Right renal cortex interstitium (tissue), 3 donors: ENCODE measurements around the gene LOXL3. TPM values are rescaled to one million over a fixed set of nuclear protein-coding genes. Genes with fewer than 3 reads are reported as not detected.

Source experiments
- DNase-seq, 3 donors: peaks; one replicate each; pipeline ENCODE4 v3.0.0-alpha.2; 2013; ENCODE audit warnings: low read depth in 3 of 3, low spot score in 2 of 3
- polyA plus RNA-seq, 3 donors: library from polyadenylated mRNA; unstranded; fragments of 120-200 nt; gene quantifications; one replicate each; pipeline ENCODE4 v1.2.1, GENCODE V29; 2013; ENCODE audit not compliant: insufficient read length in 3 of 3

The LOXL3 gene, protein sequence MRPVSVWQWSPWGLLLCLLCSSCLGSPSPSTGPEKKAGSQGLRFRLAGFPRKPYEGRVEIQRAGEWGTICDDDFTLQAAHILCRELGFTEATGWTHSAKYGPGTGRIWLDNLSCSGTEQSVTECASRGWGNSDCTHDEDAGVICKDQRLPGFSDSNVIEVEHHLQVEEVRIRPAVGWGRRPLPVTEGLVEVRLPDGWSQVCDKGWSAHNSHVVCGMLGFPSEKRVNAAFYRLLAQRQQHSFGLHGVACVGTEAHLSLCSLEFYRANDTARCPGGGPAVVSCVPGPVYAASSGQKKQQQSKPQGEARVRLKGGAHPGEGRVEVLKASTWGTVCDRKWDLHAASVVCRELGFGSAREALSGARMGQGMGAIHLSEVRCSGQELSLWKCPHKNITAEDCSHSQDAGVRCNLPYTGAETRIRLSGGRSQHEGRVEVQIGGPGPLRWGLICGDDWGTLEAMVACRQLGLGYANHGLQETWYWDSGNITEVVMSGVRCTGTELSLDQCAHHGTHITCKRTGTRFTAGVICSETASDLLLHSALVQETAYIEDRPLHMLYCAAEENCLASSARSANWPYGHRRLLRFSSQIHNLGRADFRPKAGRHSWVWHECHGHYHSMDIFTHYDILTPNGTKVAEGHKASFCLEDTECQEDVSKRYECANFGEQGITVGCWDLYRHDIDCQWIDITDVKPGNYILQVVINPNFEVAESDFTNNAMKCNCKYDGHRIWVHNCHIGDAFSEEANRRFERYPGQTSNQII
- polyA plus RNA-seq = 1 to 10 TPM; 9.2 to 9.9 (median 9.8) TPM

DNA sequence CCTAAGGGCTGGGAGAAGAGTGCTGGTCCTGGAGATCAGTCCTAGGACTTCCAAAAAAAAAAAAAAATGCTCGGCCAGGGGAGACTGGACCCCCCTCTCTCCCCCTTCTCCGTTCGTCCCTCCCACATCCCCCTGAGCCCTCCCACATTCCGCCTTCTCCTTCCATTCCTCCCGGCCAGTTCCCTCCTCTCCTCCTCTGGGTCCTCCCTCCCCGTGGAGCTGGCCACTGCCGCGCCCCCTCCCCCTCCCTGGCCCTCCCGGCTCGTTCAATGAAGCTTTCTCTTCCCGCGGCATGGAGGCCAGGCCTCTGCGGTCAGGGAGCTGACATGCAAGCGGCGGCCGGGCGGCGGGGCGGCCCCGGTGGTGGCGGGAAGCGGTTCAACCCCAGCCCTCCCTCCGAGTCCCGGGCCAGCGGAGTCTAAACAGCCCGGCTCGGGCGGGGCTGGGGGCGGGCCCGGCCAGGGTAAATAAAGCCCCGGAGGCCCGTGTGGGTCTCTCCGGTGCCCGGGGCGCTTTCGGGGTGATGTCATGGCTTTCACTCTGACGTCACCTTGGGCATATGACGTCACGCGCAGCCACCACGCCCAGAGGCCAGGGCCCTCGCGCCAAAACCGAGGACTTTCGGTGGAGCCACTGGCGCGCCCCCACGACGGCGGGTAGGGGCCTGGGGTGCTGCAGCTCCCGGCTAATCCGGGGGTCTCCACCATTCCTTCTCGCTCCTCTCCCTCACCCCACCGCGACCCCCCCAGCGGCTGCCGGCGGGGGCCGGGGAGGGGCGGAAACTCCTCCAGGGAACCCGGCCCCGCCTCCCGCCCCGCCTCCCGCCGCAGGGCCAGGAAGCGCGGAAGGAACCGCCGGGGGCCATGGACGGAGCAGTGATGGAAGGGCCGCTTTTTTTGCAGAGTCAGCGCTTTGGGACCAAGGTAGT, at the start of gene LOXL3, which contains the start of gene DOK1:
Gene LOXL3, minus strand, starts transcription at position 51 of the 928 bp plus-strand sequence. CDS start 1,308 bp downstream, outside the sequence.
Gene DOK1, plus strand, starts transcription at position 829 of the 928 bp plus-strand sequence. Its CDS starts 35 bp downstream, at position 864.
- DNase-seq = peak in 2 of 3 donors; percentile 73 to 87

DNA sequence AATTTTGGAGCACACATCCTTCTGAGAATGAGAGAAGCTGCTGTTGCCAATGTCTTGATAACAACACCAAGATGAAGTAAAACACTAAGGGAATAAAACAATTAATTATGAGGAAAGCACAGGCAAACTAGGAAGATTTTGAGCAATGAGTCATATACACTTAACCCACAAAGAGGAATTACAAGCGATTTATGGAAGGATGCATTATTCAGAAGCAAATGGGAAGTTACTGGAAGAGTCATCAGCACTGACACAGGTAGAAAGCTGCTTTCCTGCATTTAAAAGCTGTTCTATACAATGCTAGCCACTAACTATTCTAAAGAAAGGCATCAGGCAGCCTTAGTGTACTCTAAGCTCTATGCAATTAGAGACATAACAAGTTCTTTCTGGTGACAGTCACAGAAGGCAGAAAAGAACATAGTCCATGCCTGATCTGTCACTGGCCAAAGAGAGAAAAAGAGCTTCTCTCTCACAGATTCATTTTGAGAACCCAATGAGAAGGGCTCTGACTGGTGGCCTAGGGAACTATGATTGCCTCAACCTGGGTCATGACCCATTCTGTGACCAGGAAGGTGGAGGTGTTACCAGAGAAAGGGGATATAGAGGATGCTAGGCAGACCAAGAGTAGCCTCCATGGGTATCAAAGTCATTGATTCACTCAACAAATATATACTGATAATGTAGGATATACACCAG, 49.0 kb upstream of the LOXL3 start:
- no peak for DNase-seq

DNA sequence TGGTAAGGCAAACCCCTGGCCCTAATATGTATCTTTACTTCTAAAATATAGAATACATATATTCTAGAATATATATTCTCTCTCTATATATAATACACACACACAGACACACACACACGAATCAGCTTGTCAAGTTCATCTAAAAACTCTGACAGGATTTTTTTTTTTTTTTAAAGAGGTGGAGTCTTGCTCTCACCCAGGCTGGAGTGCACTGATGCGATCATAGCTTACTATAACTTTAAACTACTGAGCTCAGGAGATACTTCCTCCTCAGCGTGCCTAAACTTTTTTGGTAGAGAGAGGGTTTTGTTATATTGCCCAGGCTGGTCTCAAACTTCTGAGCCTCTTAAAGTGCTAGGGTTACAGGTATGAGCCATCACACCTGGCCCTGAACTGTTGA, 45.9 kb upstream of the LOXL3 start:
- DNase-seq = no peak

DNA sequence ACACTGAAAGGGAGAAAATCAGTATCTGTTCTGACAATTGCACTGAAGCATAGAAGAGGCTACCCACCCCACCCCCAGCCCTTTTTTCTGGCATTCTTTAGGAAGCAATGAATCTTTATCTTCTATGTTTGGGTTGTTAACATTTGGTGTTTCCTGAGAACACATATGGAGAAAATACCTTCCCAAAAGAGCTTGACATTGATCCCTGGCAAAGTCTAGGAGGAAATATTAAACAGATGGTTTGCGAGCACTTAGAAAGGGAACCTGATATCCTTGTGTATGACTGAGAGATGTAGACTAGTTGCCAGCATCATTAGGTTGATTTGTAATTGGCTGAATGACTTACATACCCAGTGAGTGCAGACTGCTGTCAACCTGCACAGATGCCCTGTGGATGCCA, 43.7 kb upstream of the LOXL3 start:
- DNase-seq = no peak

DNA sequence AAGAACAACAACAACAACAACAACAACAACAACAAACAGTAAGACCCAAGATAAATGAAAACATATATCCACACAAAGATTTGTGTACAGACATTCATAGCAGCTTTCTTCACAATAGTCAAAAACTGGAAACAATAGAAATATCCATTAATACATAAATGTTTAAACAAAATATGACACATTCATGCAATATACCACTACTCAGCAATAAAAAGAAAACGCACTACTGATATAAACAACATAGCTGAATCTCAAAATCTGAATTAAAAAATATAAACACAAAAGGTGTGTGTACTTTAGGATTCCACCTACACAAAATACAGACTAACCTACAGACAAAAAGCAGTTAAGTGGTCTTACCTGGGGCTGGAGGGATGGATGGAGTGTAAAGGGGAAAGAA, 42.8 kb upstream of the LOXL3 start:
- DNase-seq = no peak

DNA sequence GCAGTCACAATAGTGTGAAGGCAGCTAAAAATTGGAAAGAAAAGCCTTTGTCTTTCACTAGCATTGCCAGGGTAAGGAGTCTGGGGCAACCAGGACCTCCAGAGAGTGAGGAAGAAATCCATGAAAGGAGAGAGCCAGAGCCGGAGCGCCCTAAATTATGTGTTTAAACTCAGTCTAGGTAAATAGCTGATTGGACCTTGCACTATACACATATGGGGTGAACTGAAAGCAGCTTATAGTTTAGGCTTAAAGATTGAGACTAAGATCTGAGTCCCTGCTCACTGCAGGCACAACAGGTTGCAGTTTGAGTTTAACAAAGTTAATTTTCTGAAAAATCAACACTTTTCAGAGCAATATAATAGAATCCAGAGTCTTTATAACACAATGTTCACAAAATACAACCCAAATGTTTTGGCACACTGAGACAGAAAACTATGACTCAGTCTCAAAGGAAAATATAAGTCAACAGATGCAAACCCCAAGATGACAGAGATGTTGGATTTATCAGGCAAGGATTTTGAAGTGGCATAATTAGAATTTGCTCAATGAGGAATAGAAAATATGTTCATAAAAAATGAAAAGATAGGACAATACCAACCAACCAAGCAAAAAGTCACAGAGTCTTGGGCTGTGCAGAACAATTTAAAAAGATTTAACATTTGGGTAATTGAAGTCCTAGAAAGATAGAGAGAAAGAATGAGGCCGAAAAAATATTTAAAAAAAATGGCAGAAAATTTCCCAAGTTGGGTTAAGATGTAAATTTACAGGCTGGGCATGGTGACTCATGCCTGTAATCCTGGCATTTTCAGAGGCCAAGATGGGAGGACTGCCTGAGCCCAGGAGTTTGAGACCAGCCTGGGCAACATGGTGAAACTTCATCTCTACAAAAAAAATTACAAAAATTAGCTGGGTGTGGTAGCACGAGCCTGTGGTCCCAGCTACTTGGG, 40.4 kb upstream of the LOXL3 start:
- DNase-seq = no peak

DNA sequence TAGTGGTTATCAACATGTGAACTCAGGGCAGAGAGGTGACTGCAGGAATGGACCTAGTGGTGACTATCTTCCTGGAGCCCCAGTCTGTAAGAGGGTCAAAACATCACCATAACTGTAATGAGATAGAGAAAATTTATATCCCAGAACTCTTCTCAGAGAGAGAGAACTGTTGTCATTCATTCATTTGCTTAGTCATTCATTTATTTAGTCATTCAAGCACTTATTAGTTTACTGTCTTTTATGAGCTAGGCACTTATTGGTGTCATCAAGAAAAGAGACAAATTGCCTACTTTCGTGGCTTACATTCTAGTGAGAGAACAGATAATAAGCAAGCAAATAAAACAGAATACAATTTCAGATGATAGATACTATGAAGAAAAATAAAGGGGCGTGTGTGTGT, 34.9 kb upstream of the LOXL3 start:
- no peak for DNase-seq

DNA sequence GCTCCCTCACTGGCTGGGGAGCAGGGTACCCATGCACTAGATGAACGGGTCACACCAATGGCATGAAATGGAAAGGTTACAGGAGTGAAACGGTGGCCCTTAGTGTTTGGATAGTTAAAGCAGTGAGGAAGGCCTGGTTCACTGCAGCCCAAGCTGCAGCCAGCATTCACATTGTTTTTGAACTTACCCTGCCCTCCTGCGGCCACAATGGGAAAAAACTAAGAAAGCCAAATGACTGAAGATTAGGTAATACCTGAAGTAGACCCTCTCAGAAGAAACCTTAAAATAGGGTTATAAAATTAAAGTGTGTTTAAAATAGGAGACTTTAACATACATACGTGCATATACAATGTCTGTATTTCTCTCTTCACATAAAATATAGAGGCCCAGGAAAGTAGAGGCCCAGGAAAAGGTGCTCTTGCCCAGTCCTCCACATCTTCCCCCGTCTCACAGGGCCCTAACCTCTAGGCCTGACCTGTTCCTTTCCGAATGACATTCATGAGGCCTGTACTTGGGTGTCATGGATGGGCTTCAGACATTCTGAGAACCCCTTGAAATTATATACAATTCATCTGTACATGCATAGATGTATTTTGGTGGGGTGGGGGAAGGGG, 34.0 kb upstream of the LOXL3 start:
- DNase-seq = peak; percentile 55 to 57 (median 56)

DNA sequence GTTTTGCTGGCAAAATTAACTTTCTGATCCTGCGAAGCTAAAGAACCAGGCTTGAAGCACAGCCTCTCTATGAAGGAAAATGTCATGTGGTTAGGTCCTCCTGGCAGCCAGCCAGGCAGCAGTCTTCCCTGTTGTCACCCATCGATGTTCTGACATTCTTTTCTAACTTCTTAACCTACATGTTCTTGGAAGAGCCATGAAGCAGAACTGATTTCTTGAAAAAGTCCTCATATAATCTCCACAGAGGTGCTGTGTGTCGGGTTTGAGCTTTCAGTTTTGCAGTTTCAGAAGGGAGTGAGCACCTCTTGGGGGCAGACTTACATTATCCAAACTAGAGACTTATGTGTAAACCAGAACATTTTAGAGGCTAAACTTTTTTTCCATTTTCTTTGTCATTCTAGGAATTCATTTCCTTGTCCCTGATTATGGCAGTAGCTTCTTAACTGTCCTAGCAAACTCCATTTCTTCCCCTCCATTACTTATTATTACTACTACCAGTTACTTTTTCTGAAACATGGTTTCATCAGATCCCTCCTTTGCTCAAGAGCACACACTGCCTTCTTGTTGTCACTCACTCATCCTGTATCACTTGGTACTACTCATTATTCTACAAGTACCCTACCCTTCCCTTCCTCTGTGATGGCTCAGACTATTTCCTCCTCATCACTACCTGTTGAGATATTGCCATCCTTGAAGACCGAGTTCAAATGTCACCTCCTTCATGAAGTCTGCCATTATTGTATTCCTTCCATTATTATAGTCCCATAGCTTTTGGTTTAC, 31.9 kb upstream of the LOXL3 start:
- DNase-seq = no peak

DNA sequence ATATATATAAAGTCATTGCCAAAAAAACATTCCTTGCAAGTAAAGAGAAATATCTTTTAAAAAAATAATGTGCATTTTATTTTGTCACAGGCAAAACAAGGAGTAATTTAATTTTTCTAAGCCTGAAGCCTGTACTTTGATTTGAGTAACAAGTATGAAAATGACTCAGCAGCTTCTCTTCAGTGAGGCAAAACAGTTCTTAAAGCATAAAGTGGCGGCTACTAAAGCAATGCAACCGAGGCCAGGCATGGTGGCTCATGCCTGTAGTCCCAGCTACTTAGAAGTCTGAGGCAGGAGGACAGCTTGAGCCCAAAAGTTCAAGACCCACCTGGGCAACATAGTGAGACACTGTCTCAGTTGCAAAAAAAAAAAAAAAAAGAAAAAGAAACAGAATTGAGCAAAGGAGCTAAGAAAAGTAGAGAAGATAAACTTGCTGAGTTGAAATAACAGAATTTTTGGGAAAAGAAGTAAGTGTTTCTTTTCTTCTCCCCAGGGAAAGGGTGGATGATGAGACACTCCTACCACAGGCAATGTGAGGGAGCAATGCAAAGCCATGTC, 30.4 kb upstream of the LOXL3 start:
- DNase-seq = no peak

DNA sequence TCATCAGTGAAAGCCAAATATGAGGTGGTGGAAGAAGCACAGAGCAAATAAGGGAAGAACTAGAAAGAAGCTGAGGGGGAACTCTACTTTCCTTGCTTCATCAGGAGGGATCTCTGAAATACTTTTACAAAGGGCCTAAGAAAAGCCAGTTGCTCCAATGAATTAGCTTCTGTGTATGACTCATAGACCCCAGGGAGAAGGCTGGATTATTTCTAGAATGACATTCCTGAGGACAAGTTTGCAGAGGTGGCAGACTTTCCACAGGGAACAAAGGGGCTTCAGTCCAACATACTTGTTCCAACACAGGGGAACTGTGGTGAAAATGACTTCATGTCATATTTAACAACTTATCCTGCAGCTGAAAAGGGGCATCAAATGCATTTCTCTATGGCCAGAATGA, 29.8 kb upstream of the LOXL3 start:
- no peak for DNase-seq

DNA sequence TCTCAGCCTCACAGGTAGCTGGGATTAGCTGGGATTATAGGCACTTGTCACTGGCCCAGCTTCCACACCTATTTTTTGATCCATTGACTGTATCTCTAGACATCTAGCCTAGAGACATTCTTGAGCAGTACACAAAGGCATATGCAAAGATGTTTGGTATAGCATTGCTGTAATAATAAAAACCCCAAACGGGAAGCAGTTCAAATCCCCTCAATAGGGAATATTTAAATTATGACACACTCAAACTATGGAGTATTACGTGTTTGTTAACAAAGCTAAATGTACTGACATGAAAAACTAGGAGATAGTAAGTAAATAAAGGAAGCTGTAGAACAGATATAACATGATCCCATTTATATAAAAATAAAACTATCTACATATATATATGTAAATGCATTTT, 28.4 kb upstream of the LOXL3 start:
- DNase-seq = no peak

DNA sequence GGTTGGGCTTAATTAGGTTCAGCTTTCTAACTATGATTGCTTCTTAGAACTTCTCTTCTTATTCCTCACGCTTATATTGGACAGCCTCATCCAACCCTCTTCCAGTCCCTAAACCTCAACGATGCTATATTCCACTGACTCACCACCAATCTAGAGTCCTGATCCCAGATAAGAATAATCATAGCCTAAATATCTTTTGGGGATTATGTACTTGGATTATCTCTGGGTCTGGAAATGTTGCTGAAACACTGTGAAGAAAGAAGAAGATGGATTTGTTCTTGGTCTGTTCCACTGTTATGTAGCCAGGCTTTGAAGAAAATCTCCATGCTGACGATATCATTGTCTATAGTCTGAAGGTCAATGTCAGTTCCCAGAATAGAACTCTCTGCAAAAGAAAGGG, 27.7 kb upstream of the LOXL3 start:
- no peak for DNase-seq

DNA sequence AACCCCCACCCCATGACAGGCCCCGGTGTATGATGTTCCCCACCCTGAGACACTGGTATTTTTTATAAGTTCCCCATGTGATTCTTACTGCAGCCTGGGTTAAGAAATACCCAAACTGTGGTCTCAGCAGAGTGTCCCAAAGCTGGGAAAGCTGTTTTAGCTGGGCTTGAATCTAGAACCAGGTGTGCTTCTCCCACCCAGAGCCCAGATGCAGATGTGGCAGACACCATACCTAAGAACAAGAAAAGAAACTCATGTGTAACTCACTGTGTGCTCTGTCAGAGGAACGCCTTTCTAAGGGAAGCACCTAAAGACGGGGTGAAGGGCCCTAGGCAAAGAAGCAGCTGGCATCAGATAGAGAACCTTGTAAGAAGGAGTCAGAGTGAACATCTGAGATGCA, 24.7 kb upstream of the LOXL3 start:
- DNase-seq = no peak

DNA sequence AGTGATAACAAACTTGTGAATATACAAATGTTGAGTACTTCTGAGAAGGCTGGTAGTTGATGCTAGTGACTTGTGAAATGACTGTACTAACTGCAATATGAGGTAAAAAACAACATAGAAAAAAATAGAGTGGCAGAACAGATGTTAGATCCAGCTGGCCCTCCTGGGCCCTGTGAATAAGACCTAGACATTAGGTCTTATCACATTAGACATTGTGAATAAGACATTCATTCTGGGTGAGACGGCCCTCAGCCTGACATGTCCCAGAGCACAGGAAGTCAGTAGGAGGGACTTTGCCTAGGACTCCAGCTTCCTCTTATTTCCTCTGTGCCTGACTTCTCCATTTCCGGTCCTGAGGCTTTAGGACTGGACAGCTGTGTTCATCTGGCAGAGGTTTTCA, 23.7 kb upstream of the LOXL3 start:
- no peak for DNase-seq

DNA sequence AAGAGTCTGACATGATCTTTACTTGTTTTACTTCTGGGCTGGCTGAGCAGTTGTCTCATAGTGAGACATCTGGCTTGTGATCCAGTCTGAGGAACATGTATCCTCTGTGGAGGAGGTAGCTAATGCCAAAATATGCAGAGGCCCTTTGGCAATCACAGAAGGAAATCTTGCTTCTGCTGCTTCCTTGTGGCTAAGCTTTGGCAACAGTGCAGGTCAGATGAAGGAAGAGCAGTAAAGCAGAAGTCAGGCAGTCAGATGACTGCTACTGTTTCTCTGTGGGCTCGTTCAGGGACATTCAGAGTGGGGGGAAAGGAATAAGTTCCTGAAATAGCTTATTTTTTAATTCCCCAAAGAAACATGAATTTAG, 23.1 kb upstream of the LOXL3 start:
- no peak for DNase-seq

DNA sequence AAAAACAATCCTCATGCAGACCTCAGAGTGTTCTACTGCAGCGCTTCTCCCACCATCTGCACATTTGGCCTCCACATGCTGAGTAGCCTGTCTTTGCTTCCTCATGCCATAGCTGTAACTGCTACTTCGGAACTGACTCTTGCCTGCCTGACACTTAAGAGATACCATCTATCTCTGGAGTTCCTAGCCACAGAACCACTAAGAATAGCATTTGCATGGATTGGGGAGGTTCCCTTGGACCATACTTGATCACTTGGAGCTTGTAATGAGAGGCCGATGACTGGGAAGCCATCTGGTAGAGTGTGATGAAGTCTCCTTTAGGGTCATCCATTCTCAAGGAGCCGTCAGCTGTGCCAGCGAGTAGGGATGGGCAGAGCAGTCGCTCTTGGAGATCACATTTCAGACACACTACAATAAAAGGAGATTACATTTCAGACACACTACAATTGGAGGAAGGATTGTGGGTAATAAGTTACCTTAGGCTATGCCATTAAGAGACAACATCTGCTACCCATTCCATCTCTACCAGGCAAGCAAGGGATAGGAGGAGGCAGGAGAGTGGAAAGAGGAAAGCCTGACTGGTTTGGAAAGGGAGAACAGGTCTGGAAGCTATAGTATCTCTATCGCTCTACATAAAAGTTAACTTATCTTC, 22.6 kb upstream of the LOXL3 start:
- no peak for DNase-seq
